ENCODE measurements around the gene CCDC73.
"Not testable (repeated sequence)": the region's sequence is repeated elsewhere in the genome, so short reads cannot be mapped to it uniquely, and the experiment has no call there.

CCDC73 gene

GRCh38 chr11:32792948-32793475 is 1.4 kb downstream of the CCDC73 start:
- DNase-seq, result no peak

- no peak for DNase-seq
These were observed 2.1 kb downstream of the CCDC73 start for GRCh38 chr11:32792111-32792947.

GRCh38 chr11:32790916-32791315 is 3.5 kb downstream of the CCDC73 start:
- DNase-seq, result no peak

GRCh38 chr11:32786811-32787210 is 7.7 kb downstream of the CCDC73 start:
- no peak for DNase-seq

GRCh38 chr11:32785262-32785661 is 9.2 kb downstream of the CCDC73 start:
- no peak for DNase-seq

GRCh38 chr11:32781721-32782120 is 12.7 kb downstream of the CCDC73 start:
- DNase-seq, result no peak

- not testable (repeated sequence) for DNase-seq
These were observed 13.6 kb downstream of the CCDC73 start for GRCh38 chr11:32780839-32781238.

GRCh38 chr11:32779136-32779535 is 15.3 kb downstream of the CCDC73 start:
- no peak for DNase-seq

- DNase-seq, result no peak
These were observed 18.6 kb downstream of the CCDC73 start for GRCh38 chr11:32775908-32776307.

- DNase-seq, result no peak
These were observed 20.4 kb downstream of the CCDC73 start for GRCh38 chr11:32774081-32774480.

- no peak for DNase-seq
These were observed 21.7 kb downstream of the CCDC73 start for GRCh38 chr11:32772731-32773130.

GRCh38 chr11:32761774-32762173 is 32.7 kb downstream of the CCDC73 start:
- DNase-seq, result not testable (repeated sequence)

GRCh38 chr11:32758291-32758690 is 36.2 kb downstream of the CCDC73 start:
- DNase-seq, result no peak

- not testable (repeated sequence) for DNase-seq
These were observed 41.3 kb downstream of the CCDC73 start for GRCh38 chr11:32753181-32753580.

- DNase-seq, result no peak
These were observed 42.5 kb downstream of the CCDC73 start for GRCh38 chr11:32752001-32752400.

- no peak for DNase-seq
These were observed 43.1 kb downstream of the CCDC73 start for GRCh38 chr11:32751381-32751780.

GRCh38 chr11:32729976-32730375 is 64.5 kb downstream of the CCDC73 start:
- no peak for DNase-seq

- DNase-seq, result no peak
These were observed 71.1 kb downstream of the CCDC73 start for GRCh38 chr11:32723332-32723731.

GRCh38 chr11:32722255-32722654 is 72.2 kb downstream of the CCDC73 start:
- no peak for DNase-seq

GRCh38 chr11:32713496-32713895 is 81.0 kb downstream of the CCDC73 start:
- no peak for DNase-seq

- DNase-seq, result not testable (repeated sequence)
These were observed 85.5 kb downstream of the CCDC73 start for GRCh38 chr11:32708978-32709377.

GRCh38 chr11:32706985-32707741 is 87.3 kb downstream of the CCDC73 start:
- DNase-seq, result no peak

- DNase-seq, result no peak
These were observed 89.0 kb downstream of the CCDC73 start for GRCh38 chr11:32705309-32706033.
